Skin epidermis (tissue), 12 donors: ENCODE measurements around the gene IRF1.
A peak's percentile ranks its signal among the peaks of the same experiment; 100 is the strongest.

Experiments
- H3K27ac ChIP-seq, 21 experiments: fragments of 200-600 bp; sonication (generic) in 11 of 21; one replicate each; pipeline ENCODE4 v1.5.0; 2020; ENCODE audit warnings: mild to moderate bottlenecking in 3 of 21, inconsistent platforms in 2 of 21, moderate library complexity in 2 of 21
- H3K4me3 ChIP-seq, 7 experiments: fragments of 200-600 bp; sonication (generic) in 2 of 7; one replicate each; pipeline ENCODE4 v1.5.0; 2020; ENCODE audit warnings: inconsistent platforms in 2 of 7, mild to moderate bottlenecking in 2 of 7, moderate library complexity in 1 of 7

The IRF1 gene

DNA sequence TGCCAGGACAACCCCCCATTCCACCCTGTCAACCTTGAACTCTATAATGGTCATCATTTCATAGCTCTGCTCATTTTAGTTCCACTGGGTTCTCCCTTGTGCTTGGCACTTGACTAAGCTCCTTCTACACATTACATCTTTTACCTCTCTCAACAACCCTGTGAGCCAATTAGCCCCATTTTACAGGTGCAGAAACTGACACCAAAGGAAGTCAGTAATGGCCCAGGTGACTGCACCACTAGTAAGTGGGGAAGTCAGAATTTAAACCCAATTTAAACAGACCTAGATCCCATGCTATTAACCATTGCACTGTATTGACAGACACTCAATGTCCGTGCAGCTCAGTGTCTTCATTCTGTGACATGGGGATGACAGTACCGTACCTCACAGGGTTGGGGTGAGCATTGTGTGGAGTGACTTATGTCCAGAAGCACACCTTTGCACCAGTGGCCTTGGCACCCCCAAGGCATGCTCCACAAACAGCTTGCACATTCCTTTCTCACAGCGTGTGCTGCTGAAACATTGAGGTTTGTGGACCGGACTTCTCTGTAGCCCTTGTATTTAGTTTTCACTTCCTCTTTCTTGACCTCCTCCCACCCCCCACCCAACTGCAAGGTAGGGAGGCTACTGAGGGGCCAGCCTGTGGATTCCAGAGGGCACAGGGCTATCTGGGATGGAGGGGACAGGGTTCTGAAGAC is 23.1 kb downstream of the IRF1 start:
- Histone ChIP-seq H3K4me3 (no peak overlapping the region), H3K27ac (peak overlapping the region in 16 of 21 experiments; percentile 20 to 90 (median 79))

DNA sequence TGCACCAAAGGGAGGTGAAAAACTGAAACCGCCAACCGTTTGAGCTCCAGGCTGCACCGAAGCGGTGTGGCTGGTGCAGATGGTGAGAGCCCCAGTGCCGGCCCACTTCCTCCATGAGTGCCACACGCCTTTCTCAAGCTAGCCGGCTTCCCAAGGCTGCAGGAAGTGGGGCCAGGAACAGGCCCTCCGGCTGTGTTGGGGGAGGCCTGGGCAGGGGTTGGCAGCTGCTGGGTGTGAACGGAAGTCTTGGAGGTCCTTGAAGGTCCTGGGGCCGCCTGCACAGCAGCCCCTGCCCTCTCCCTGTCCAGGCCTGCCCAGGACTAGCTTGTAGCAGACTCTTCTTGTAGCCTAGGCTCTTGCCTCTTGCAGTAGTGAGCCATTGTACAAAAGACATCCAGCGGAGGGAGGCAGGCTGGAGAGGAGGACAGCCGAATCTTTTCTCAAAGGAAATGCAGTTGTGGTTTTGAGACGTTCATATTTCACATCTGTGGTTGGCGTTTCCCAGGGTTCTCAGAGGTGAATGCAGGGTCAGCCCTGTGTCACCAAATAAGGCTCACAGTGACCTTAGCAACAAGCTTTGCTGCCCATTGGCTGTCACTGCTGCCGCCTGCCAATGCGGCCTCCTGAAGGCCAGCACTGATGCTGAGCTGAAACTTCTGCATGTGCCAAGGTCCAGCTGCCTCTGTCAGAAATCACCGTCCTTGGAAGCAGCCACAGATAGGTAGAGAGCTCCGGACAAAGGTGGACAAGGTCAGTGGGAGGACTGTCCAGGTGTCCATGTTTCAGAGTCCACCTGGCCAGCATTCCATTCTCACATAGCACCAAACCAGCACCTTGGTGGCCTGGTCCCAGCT is 23.9 kb downstream of the IRF1 start:
- Histone ChIP-seq H3K27ac (peak overlapping the region in 19 of 21 experiments; percentile 20 to 90 (median 77)), H3K4me3 (no peak overlapping the region)

DNA sequence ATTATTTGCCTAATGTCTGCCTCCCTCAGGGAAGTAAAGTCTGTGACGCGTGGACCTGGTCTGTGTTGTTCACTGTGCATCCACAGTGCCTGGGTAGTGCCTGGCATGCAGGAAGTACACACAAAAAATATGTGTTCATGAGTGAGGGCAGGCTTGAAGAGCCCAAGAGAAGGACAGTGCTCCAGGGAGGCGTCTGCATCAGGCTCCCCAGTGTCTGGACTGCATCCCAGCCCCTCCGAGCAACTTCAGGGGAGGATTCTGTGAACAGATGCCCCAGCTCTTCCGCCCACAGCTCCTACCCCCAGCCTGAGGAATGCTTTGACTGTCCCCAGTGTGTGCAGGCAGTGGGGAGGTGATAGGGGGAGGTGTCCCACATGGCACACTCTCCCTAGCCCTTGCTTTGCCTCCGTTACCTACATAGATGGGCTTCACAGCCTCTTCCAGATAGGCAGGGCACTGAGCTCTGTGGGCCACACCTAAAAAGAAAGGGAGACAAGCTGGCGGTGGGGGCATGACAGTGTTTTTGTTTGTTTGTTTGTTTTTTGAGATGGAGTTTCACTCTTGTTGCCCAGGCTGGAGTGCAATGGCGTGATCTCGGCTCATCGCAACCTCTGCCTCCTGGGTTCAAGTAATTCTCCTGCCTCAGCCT is 25.4 kb downstream of the IRF1 start:
- no peak overlapping the region for H3K4me3 ChIP-seq
- H3K27ac ChIP-seq: peak overlapping the region; percentile 26 to 90 (median 69)

DNA sequence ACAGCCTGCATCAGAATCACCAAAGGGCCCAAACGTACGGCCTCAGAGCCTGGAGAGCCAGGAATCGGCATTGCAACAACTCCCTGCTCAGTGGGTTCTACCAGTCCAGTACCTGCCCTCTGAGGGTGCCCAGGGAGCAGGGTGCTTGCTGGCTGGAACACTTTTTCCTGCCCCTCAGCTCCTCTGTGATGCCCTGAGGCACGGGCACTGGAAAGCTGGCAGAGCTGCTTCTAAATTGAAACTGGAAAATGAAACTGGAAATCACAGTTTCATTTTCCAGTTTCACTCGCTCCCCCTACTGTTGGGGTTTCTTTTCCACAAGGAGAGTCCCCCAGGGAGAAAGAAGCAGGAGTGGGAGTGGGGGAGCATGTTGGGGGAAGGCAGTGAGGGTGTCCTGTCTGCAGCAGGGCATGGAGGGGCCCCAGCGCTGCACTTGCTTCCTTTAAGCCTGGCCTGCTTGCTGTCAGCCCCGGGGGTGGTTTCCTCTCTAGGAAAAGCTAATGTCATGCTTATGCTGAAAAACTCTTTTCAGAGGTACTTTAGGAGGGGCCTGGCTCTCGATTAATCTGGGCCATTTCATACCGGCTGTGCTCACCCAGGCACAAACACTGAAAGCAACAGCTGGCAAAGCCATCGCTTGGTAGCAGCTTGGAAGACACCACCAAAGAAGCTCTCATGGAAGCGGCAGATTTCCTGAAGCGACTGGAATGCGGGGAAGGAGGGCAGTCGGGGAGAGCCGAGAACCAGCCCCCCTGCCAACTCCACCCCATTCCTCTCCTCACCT is 26.2 kb downstream of the IRF1 start:
- Histone ChIP-seq H3K4me3 (peak overlapping the region in 2 of 7 experiments; percentile 3 to 4), H3K27ac (peak overlapping the region in 20 of 21 experiments; percentile 53 to 90 (median 70))

DNA sequence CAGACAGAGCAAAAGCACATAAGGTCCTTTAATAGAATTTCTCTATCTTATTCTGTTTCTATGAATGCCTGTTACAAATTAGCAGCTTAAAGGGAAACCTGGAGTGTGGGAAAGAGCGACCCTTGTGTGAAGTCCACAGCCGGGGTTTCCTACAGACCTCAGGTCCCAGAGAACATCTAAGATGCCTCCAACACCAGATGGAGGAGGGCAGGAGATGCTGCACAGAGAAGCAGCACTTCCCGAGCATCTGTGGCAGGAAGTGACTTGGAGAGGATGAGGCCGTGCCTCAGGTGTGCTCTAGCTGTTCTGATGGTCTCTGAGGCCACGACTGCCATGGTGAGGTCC is 26.8 kb downstream of the IRF1 start:
- peak overlapping the region in 20 of 21 experiments; percentile 53 to 90 (median 70) for H3K27ac ChIP-seq
- no peak overlapping the region for H3K4me3 ChIP-seq

DNA sequence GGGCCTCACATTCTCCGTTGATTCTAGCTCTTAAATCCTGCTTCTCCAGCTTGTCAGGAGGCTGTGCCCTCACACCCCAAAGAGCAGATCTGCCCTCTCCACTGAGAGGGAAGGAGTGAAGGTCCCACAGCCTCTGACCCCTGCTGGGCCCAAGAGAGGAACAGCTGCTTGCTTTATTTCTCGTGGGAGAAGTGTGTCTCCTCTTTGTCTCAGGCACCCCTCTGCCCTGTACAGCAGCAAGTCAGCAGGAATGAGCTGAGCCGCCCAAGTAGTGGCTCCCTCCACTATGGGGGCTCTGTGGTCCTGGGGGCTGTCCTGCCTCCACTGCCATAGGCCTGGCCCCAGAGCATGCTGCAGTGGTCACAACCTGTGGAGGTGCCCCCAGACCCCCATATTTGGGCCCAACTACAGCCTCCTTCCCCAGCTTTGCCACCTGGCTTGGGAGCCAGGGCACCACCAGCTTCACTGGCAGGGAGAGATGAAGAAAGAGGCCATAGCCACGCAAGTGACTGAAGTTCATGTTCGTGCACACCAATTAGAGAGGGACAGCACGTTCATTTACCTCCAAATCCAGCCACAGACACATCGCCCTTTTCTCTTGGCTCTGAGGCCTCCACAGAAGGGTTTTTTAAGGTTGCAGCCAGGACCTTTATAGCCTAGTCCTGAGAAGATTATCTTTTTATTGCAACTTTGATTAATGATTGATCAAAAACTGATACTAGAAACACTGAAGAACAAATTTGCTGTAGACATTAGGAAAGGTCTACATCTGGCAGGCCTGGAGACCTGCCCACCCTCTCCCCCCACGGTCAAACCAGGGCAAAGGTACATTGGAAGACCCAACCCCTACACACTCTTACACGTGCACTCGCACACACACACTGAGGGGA is 27.5 kb downstream of the IRF1 start:
- Histone ChIP-seq H3K4me3 (no peak overlapping the region), H3K27ac (peak overlapping the region in 7 of 21 experiments; percentile 57 to 90 (median 83))

DNA sequence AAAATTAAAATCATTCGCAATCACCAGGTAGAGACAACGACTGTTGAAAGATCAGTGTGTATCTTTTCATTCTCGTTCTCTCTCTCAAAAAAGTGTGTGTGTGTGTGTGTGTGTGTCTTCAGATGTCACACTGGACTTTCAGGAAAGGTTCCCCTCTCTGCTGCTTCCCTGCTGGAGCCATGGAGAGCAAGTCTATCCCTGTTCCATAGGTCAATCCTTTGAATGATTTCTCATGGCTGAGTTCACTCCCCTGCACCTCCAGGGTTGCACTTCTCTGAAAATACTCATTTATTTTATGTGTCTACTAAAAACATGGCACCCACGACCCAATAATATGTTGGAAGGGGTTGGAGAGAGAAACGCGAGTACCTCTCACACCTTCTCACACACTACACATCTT is 28.2 kb downstream of the IRF1 start:
- H3K27ac ChIP-seq: peak overlapping the region in 1 of 21 experiments; percentile 90

DNA sequence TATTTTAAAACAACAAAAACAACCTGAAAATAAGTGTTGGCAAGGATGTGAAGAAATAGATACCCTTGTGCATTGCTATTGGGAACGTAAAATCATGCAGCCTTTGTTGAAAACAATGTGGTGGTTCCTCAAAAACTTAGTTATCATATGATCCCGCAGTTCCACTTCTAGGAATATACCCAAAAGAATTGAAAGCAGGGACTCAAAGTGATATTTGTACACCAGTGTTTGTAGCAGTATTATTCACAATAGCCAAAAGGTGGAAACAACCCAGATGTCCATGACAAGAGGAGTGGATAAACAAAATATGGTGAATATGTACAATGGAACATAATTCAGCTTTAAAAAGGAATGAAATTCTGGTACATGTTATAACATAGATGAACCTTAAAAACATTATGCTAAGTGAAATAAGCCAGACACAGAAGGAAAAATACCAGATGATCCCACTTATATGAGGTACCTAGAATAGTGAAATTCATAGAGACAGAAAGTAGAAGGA is 29.0 kb downstream of the IRF1 start:
- Histone ChIP-seq H3K4me3 (no peak overlapping the region), H3K27ac (peak overlapping the region in 2 of 21 experiments; percentile 9 to 98)

More for the DNA sequence above, 28.2 kb downstream of the IRF1 start:
- H3K4me3 ChIP-seq: no peak overlapping the region

DNA sequence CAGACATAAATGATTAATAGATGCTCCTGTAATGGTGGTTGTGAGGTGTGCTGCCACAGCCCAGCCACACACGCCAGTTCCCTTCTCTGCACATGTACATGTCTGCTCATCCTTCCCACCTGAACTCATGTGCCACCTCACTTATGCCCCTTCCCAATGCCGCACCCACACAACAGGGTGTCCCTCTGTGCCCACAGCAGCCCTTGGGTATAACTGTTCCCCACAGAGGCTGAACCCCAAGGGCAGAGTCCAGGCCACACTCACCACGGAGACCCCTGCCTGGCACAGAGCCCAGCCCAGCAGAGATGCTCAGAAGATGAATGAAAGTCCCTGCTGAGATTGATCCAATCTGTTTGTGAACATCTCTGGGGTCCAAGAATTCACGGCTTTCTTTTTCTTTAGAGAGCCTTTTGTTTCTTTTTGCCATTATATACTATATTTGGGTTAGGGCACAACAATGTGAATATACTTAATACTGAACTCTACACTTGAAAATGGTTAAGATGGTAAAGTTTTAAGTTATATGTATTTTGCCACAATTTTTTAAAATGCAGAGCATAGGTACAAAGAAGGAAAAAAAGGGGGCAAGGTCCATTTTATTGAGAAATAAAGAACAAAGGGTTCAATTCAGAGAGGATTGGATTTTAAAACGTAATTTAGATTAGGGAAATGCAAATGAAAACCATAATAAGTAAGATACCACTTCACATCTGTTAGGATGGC is 29.6 kb downstream of the IRF1 start:
- no peak overlapping the region for H3K4me3 ChIP-seq
- H3K27ac ChIP-seq: peak overlapping the region in 6 of 21 experiments; percentile 10 to 98 (median 75)

DNA sequence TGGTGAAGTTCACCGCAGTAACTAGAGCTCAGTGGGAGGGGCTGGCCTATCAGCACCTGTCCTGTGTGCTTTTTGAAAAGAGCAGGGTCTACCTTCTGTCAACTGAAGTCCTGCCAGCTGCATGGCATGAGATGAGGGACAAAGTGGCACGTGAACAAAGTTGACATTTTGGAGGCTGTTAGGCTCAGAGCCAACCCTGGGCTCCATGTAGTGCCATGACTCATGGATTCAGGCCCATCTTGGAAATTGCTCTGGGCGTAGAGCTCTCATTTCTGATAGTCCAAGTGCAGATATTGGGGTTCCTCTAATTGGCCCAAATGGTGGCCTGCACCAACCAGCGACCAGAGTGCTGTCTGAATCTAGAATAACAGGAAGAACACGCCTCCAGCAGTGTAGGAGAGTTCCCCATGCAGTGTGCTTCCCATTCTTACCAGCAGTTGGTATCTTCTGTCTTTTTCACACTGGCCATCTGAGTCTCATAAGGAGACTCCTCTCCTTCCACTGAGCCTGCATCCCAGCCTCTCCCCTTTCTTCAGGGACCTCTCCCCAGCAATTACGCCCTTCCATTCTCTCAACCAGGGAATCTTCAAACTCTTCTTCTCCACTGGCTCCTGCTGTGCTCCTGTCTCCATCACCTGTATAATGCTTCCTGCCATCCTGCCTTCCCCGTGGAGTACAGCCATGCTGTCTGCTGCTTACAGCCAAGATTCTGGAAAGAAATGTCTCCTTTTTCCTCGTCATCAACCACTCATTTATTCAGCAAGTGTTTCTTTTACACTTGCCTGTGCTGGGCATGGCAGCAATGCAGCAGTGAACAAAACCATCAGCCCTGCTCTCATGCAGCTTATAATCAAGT is 30.4 kb downstream of the IRF1 start:
- Histone ChIP-seq H3K27ac (peak overlapping the region in 14 of 21 experiments; percentile 10 to 98 (median 74)), H3K4me3 (no peak overlapping the region)

DNA sequence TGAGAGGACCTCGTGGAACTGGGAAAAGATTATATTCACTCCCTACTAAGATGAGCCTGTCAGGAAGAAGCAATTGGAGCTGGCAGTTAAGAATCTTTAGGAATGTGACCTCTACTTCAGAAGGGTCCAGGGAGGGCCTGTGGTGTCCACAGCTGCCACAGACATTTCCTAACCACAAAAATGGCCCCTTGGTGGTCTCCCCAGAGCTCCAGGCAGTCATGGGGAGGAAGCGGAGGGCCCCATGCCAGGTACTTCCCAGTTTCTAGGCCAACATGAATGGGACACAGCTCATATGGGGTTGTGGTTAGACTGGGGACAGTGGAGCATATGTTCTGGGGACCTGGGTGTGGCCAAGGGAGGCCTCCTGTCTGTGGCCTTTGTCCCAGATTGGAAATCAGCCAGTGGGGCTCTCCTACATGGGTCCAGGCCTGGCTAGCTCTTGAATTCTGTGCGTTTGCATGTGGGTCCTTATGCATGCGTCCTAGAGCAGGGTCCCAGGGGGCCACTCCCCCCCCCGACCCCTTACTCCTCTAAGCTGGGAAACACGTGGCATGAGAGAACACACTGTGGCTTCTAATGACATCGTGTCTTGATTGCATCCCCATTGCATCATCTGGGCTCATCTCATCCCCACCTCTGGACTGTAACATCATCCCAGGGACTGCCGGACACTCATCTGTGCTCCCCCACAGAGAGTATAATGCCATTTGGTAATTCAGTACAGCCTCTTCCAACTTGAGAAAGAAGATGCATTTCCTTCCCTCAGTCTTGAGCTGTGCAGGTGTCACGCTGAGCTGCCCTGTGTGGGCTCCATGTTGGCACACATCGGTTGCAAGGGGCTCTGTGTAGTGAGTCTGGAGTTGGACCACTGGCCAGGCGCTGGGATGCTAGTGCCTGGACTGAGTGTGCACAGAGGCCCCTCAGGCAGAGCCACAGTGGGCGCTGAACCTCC is 31.3 kb downstream of the IRF1 start:
- Histone ChIP-seq H3K27ac (peak overlapping the region in 19 of 21 experiments; percentile 11 to 98 (median 68)), H3K4me3 (no peak overlapping the region)

DNA sequence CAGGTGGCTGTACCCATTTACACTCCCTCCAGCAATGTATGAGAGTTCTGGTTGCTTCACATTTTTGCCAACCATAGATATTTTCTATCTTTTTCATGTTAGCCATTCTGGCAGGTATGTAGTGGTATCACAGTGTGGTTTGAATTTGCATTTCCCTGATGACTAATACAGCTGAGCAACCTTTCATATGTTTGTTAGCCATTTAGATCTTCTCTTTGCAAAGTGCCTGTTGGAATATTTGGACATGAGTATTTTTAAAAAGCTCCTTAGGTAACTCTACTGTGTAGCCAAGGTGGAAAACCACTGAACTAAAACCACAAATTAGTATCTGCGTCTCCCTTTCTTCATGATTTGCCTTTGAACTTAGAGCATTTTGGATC is 31.9 kb downstream of the IRF1 start:
- Histone ChIP-seq H3K27ac (peak overlapping the region in 18 of 21 experiments; percentile 11 to 98 (median 69)), H3K4me3 (no peak overlapping the region)

DNA sequence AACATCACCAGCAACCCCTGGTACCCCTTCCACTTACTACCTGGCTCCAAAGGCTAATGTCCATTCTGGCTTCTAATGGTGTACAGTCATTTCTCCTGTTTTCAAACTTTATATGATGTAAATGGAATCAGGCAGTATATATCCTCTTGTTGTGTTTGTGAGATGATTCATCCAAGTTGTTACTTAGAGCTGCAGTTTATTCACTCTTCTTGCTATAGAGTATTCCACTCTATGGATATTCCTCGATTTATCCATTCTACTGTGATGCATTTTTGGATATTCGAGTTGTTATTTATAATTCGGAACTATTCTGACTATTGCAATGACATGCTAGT is 32.4 kb downstream of the IRF1 start:
- Histone ChIP-seq H3K4me3 (no peak overlapping the region), H3K27ac (peak overlapping the region in 15 of 21 experiments; percentile 41 to 98 (median 83))

DNA sequence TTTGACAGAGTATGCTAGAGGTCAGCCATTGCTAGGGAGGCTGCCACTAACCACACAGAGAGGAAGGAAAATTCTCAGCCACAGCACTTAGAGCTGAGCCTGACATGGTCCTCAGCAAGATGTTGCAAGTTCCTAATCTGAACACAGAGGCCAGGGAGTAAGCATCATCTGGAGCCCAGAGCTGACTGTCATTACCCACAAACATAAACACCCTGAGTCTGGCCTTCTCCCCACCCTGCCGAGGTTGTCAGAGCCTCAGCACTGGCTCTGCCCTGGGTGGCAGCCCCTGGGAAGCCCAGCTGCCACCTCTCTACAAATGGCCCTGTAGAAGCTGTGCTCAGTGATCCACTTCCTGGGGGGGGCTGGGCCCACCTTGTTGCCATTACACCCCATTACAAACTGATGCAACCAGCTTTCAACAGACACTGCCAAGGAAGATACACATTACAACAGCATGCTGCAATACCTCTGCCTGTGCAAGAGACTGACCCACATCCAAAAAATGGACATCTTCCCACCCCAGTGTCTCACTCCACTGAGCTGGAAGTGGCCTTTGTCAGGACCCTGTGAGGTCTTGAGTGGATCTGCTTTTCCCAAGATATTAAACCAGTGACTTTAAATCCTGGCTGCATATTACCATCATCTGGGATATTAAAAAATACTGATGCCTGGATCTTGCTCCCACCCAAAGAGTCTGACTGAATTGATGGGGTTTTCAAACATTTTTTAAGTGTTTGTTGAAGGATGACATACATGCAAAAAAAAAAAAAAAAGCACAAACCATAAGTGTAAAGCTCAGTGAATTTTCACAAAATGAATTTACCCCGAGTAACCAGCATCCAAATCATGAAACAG is 33.0 kb downstream of the IRF1 start:
- Histone ChIP-seq H3K4me3 (no peak overlapping the region), H3K27ac (peak overlapping the region in 20 of 21 experiments; percentile 28 to 98 (median 84))

DNA sequence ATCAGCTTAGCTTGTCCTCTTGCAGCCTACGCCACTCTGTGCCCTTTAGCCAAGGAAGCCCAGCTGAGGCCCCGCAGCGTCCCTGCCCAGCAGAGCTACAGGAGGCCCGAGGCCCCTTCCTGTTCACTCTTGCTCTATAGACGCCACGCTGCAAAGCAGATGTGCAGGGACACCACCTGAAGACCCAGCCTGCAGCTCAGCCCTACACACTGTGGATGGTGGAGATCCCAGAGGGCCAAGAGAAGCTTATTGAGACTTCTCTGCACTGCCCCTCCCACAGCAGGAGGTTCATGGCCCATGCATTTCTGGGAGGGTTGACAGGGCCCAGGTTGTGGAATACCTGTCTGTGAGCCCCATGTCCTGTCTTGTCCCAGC is 33.6 kb downstream of the IRF1 start:
- Histone ChIP-seq H3K27ac (peak overlapping the region; percentile 28 to 98 (median 83)), H3K4me3 (no peak overlapping the region)
